Activated naive CD8-positive, alpha-beta T cell treated with anti-CD3 and anti-CD28 coated beads, Interleukin-2, amount 50 U/mL, for 16 hours (primary cell): ENCODE measurements around the gene CHMP6.

Source experiments
- DNase-seq: peaks from one replicate; pipeline ENCODE4 v3.0.0-alpha.2; 2020; ENCODE audit warnings: low read depth, low spot score

Gene CHMP6

GRCh38 chr17:80970762-80971703 is 20.6 kb upstream of the CHMP6 start:
- DNase-seq: no peak

- DNase-seq: no peak
These were observed 19.8 kb upstream of the CHMP6 start for GRCh38 chr17:80971704-80972304.

GRCh38 chr17:80976701-80977100 is 14.9 kb upstream of the CHMP6 start:
- DNase-seq: no peak

- DNase-seq: no peak
These were observed 14.5 kb upstream of the CHMP6 start for GRCh38 chr17:80977172-80977571.

GRCh38 chr17:80978499-80979497 is 12.8 kb upstream of the CHMP6 start:
- DNase-seq: no peak

- DNase-seq: no peak
These were observed 11.9 kb upstream of the CHMP6 start for GRCh38 chr17:80979547-80980378.

- no peak for DNase-seq
These were observed 11.1 kb upstream of the CHMP6 start for GRCh38 chr17:80980397-80981061.

- DNase-seq: no peak
These were observed 10.4 kb upstream of the CHMP6 start for GRCh38 chr17:80981062-80981902.

GRCh38 chr17:80981929-80982425 is 9.7 kb upstream of the CHMP6 start:
- DNase-seq: no peak

GRCh38 chr17:80982426-80982974 is 9.1 kb upstream of the CHMP6 start:
- no peak for DNase-seq

GRCh38 chr17:80983545-80983944 is 8.1 kb upstream of the CHMP6 start:
- no peak for DNase-seq

GRCh38 chr17:80984749-80985148 is 6.9 kb upstream of the CHMP6 start:
- no peak for DNase-seq

- DNase-seq: no peak
These were observed 5.6 kb upstream of the CHMP6 start for GRCh38 chr17:80986046-80986445.

- no peak for DNase-seq
These were observed 4.7 kb upstream of the CHMP6 start for GRCh38 chr17:80986816-80987475.

- DNase-seq: no peak
These were observed 3.6 kb upstream of the CHMP6 start for GRCh38 chr17:80987941-80988461.

- no peak for DNase-seq
These were observed 2.1 kb upstream of the CHMP6 start for GRCh38 chr17:80989586-80989913.

GRCh38 chr17:80990921-80991644 is 558 bp upstream of the CHMP6 start:
- DNase-seq: no peak
